NCI-H1092 treated with DMSO at 0.1 percent for 48 hours (cell line): ENCODE results near the gene CLCF1.

Source experiments
- DNase-seq: peaks from one replicate; lab custom pipeline; 2025; lab: John Stamatoyannopoulos, UW

Gene CLCF1

GRCh38 chr11:67374571-67375281, 1.3 kb upstream of the CLCF1 start:
- DNase-seq = no peak

- no peak for DNase-seq
Measured at GRCh38 chr11:67373648-67374570, 511 bp upstream of the CLCF1 start.

- DNase-seq = no peak
Measured at GRCh38 chr11:67372321-67372992, 941 bp downstream of the CLCF1 start.

- DNase-seq = no peak
Measured at GRCh38 chr11:67371911-67372320, 1.5 kb downstream of the CLCF1 start.

GRCh38 chr11:67371189-67371910, 2.0 kb downstream of the CLCF1 start:
- DNase-seq = no peak

DNA sequence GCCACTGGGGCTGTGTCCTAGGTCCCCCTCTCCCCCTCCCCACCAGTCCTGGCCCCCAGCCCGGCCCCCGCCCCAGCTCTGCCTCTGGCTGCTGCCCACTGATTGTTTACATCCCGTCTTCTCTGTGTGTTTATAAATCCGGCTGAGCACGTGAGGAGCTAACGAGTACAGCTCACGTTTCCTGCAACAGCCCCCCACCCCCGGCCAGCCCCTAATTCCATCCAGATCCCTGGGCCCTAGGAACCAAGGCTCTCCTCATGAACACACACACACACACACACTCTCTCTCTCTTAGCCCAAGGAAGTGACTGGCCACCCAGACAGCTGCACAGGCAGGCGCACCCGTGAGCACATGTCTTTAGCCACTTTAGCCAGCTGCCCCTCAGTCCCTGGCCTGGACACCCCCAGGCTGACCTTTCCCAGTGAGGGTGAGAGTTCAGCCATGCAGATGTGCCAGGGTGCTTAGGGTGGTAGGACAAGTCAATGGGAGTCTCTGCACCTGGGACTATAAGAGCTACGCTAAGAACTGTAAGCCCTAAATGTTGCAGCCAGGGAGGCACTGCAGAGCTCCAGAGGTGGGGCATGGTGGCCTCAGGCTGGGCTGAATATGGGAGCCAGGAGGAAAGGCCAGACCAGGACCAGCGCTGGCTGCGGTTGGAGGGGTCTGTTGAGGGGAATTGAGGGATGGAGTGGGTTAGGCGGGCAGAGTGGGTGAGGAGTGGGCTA, 2.9 kb downstream of the CLCF1 start:
- DNase-seq = peak; percentile 19

DNA sequence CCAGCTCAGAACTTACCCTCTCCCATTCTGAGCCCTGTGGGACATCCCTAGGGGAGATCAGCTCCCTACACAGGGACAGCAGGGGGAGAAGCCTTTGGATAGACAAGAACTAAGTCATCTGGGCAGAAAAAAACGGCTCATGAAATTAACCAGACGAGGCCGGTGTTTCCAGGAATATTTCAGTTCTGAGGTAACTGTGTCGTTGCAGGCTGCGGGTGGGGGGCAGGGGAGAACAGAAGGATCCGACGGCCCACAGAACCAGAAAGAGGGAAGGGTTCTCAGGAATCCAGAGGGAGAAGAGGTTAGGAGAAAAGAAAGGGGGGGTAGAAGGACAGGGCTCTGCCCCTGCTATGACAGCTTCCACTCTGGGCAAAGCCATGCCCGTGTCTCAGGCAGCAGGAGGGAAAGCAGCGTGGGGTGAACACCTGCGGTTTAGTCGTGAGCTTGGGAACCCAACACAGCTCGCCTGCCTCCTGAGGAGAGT, 3.6 kb downstream of the CLCF1 start:
- DNase-seq = no peak

DNA sequence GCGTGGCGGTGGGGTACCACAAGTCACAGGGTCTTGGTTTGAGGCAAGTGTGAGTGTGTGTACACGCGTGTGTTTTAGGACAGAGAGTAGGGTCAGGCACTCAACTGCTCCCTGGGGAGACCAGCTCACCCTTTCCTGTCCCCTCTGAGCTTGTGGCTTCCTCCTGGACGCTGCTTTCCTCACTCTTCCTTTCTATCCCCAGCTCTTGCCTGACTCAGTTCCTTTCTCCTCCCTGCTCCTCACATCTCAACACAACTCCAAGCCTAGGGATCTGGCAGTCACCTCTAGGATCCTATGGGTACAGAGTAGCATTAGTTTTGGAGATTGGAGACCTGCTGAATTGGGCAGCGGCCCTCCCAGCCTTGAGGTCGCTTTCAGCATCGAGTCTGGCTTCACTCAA, 4.1 kb downstream of the CLCF1 start:
- DNase-seq = no peak

- DNase-seq = no peak
Measured at GRCh38 chr11:67368621-67369020, 4.8 kb downstream of the CLCF1 start.

GRCh38 chr11:67367761-67368227, 5.6 kb downstream of the CLCF1 start:
- DNase-seq = peak; percentile 22

DNA sequence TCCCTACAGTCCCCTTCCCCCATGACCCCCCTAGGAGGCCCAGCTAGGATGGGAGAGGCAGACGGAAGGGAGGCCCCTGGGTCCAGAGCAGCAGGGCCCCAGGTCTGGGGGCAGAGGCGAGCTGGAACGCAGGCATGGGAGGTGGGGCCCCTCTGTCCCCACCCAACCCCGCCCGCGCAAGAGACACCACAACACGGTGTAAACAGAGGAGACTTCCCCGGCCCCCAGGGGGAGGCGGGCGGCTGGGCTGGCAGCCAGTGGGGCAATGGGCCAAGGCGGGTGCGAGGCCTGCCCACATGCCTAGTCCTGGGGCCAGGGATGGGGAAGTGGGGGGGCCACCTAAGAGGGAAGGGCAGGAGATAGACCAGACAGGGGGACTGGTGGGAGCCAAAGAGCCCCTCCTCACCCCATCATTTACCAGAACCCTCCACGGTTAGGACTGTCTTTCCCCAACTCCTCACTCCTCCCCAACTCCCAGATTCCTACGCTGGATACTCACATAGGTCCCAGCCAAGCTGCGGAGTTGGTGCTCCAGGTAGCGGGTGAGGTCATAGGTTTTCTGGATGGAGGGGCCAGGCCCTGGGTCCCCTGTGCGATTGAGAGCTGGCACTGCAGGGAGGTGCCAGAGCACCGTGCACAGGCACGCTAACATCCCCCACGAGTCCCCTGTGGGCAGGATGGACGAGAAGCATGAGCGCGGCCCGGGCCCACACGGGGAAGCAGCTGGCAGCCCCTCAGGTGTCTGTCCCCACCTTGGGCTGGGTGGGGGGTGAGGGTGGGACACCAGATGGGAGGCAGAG, 6.2 kb downstream of the CLCF1 start:
- no peak for DNase-seq

GRCh38 chr11:67366546-67366945, 6.9 kb downstream of the CLCF1 start:
- no peak for DNase-seq

GRCh38 chr11:67365736-67366444, 7.5 kb downstream of the CLCF1 start:
- no peak for DNase-seq

- DNase-seq = no peak
Measured at GRCh38 chr11:67364783-67365722, 8.3 kb downstream of the CLCF1 start.

DNA sequence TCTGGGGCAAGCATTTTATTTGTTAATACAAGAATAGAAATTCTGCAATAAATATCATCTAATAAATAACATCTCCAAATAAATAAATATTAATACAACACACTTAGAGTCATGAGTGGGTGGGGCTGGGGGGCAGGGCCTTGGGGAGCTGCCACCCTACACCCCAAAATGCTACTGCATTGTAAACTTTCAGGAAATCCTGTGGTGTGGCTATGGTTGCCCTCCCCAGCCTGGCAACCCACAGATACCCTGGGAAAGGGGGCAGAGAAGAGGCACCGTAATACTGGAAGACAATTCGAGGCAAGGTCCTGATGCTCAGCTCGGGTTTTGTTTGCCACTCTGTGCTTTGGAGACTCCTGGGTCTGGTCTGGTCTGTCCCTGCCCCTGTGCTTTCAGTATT, 9.2 kb downstream of the CLCF1 start:
- DNase-seq = no peak

DNA sequence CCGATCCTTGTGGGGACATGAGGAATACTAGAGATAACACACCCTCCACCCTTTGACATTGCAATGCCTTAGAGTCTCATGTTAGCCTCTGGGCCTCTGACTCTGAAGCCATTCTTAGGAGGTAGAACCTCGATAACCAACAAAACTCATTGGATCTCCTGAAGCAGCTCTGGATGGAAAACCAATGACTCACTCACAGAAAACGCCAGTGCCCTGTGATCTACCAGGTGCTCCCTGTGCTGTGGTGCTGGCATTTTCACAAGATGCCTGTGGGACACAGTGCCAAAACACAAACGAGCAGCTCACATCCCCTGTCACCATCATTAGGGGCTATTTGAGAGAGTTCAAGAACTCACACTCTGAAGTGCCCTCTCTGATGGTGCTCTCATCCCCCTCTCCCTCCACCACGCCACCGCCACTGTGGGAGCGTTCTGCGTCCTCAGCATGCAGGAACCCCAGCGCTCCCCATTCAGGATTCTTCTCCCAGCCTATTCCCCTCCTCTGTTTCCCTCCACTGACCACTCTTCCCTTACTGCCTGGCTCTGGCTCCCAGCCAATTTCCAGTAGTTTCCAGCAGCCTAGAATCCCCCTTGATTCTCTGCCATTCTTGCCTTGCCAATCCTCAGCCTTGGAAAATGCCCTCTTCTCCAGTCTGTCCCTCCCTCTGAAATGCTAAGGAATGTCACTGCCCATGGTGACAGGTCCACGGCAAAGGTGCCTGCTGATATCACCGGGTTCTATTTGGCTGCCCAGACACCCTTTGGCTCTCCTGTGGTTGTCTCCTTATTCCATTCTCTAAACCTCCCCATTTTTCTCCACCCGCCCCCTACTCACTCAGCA, 15.3 kb downstream of the CLCF1 start:
- DNase-seq = no peak

DNA sequence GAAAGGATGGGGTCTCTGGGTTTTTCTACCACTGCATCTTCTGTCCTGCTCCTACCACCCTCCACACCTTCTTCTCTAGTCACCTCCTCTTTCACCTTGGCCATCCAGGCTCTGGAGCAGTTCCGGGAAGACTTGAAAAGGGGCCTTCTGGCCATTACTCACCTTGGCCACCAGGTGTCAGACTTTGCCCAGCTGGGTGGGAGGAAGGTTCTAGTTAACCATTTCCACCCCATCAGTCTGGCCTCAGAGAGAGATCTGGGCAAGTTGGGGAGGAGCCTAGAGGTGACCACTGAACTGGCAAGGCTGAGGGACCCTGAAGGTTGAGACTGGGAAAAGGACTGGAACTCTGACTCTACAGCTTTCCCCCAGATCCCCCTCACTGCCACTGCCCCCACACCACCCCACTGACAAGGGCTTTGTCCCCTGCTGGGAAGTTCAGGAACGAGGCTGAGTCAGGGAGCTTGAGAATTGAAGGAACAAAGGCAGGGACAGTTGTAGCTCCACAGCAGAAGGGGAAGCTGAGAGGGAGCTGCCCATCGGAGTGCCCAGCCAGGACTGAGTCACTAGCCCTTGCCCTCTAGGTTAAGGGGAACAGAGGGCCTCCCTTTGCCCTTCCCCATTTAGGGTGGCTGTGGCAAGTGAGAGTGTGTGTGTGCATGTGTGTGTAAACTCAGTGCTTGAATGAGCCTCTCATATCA, 16.4 kb downstream of the CLCF1 start:
- DNase-seq = peak; percentile 60
